22Rv1 (cell line): ENCODE results near the gene MALRD1.

Experiments
- H3K27ac ChIP-seq: fragments of 450-650 bp; 2 replicates; pipeline ENCODE4 v1.5.1; 2017
- CTCF ChIP-seq: fragments of 450-650 bp; IDR thresholded peaks from 2 replicates; pipeline ENCODE4 v1.5.1; 2017; ENCODE audit warnings: mild to moderate bottlenecking
- ZFX ChIP-seq: fragments of 450-650 bp; IDR thresholded peaks from 2 replicates; pipeline ENCODE4 v1.6.1; 2017; ENCODE audit warnings: antibody characterized with exemption, borderline replicate concordance

MALRD1 gene

GRCh38 chr10:19588608-19589007 lies 540.0 kb downstream of the MALRD1 start:
- TF ChIP-seq CTCF (no peak), ZFX (no peak)
- H3K27ac ChIP-seq = no peak overlapping the region

GRCh38 chr10:19592276-19592675 lies 543.7 kb downstream of the MALRD1 start:
- no peak for TF ChIP-seq CTCF
- TF ChIP-seq ZFX = no peak
- no peak overlapping the region for H3K27ac ChIP-seq

GRCh38 chr10:19595212-19595845 lies 546.7 kb downstream of the MALRD1 start:
- H3K27ac ChIP-seq = no peak overlapping the region
- TF ChIP-seq CTCF (no peak), ZFX (no peak)

- TF ChIP-seq ZFX (no peak), CTCF (no peak)
- no peak overlapping the region for H3K27ac ChIP-seq
Observed at GRCh38 chr10:19605806-19606205, 557.2 kb downstream of the MALRD1 start.

GRCh38 chr10:19606968-19607367 lies 558.4 kb downstream of the MALRD1 start:
- no peak overlapping the region for H3K27ac ChIP-seq
- TF ChIP-seq ZFX = no peak
- TF ChIP-seq CTCF = no peak

GRCh38 chr10:19611775-19612174 lies 563.2 kb downstream of the MALRD1 start:
- TF ChIP-seq CTCF = no peak
- no peak for TF ChIP-seq ZFX

GRCh38 chr10:19616966-19617365 lies 568.4 kb downstream of the MALRD1 start:
- TF ChIP-seq ZFX = no peak
- TF ChIP-seq CTCF = no peak
- no peak overlapping the region for H3K27ac ChIP-seq

More at GRCh38 chr10:19611775-19612174, 563.2 kb downstream of the MALRD1 start:
- H3K27ac ChIP-seq = no peak overlapping the region
